ENCODE results near the gene ANKRD33.

GRCh38 chr12:51844854-51845253 lies 43.0 kb upstream of the ANKRD33 start:
- TF ChIP-seq CTCF (conservative IDR thresholded peaks at IDR 0.05; ENCODE audit: low read depth, low read length) = no peak
- no peak for TF ChIP-seq EZH2 (IDR thresholded peaks at IDR 0.05; ENCODE audit: borderline replicate concordance, low read depth, low read length, poor library complexity, severe bottlenecking)

Measured in A673 (cell line).